ENCODE data around the gene RBFA.
"Not testable (repeated sequence)": the region's sequence is repeated elsewhere in the genome, so short reads cannot be mapped to it uniquely, and the experiment has no call there.

The RBFA gene

GRCh38 chr18:80009661-80010550 is 24.3 kb upstream of the RBFA start:
- in situ Hi-C loops (cut with HindIII; ENCODE audit: low sequenced_read_pairs) = no loop called here
- DNase-seq (ENCODE audit: low read depth, low spot score) = peak; percentile 96
- H3K4me3 ChIP-seq (ENCODE audit: low read depth, low read length) = no peak overlapping the region
- TF ChIP-seq CTCF (IDR thresholded peaks at IDR 0.05; ENCODE audit: low read depth, low read length) = no peak

DNA sequence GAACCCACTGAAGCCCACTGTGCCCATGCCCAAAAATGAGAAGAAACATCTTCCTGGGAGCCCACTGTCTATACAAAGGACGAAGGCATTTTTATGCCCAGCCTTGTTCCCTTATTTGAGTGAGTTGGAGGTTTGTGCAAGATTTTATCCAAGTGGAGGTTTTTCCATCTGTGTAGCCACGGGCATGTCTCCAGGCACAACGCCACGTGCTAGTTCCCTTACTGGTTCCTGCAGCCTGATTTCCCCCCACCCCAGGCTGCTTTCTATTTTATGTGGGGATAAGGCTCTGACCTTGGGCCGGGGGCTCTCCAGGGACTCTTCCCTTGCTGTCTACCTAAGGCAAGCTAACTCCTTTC is 23.7 kb upstream of the RBFA start:
- DNase-seq (ENCODE audit: low read depth, low spot score) = no peak
- in situ Hi-C loops (cut with HindIII; ENCODE audit: low sequenced_read_pairs) = no loop called here
- no peak overlapping the region for H3K4me3 ChIP-seq (ENCODE audit: low read depth, low read length)
- TF ChIP-seq CTCF (IDR thresholded peaks at IDR 0.05; ENCODE audit: low read depth, low read length) = no peak

GRCh38 chr18:80011496-80012137 is 22.6 kb upstream of the RBFA start:
- in situ Hi-C loops (cut with HindIII; ENCODE audit: low sequenced_read_pairs); H3K4me3 ChIP-seq (ENCODE audit: low read depth, low read length); DNase-seq (ENCODE audit: low read depth, low spot score): not testable (repeated sequence)

DNA sequence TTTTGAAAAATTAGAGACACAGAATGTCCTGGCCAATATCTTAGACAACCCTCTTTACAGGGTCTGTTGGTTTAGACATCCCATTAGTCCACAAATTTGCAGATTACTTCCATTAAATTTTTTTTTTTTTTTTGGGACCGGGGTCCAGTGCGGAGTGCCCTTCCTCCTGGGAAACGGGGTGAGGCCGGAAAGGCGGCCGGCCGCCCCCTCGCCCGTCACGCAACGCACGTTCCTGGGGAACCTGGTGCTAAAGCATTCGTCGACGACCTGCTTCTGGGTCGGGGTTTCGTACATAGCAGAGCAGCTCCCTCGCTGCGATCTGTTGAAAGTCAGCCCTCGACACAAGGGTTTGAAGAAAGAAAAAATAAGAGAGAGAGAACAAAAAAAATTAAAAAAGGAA is 21.5 kb upstream of the RBFA start:
- TF ChIP-seq CTCF (IDR thresholded peaks at IDR 0.05; ENCODE audit: low read depth, low read length) = no peak
- DNase-seq (ENCODE audit: low read depth, low spot score) = no peak
- in situ Hi-C loops (cut with HindIII; ENCODE audit: low sequenced_read_pairs) = no loop called here
- H3K4me3 ChIP-seq (ENCODE audit: low read depth, low read length) = no peak overlapping the region

- peak; percentile 41 for DNase-seq (ENCODE audit: low read depth, low spot score)
- in situ Hi-C loops (cut with HindIII; ENCODE audit: low sequenced_read_pairs) = no loop called here
- no peak overlapping the region for H3K4me3 ChIP-seq (ENCODE audit: low read depth, low read length)
- TF ChIP-seq CTCF (IDR thresholded peaks at IDR 0.05; ENCODE audit: low read depth, low read length) = no peak
Observed at GRCh38 chr18:80022613-80023012, 11.6 kb upstream of the RBFA start.

DNA sequence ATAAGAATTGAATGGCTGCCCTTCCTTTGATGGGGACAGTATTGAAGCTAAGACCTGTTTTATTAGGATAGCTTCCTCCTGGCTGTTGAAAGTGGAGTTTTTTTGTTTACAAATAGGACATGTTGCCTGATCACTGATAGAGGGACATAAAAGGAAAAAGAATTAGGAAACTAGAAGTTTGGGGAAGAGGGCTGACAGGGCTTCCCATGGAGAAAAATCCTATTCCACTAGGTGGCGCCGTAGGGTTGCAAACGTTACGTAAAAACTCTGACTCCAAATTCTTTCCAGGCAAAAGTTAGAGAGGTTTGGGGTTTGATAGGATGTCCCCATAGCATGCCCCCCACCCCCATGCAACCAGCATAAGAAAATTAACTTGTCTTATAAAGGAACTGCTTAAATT is 11.1 kb upstream of the RBFA start:
- DNase-seq (ENCODE audit: low read depth, low spot score) = no peak
- no peak overlapping the region for H3K4me3 ChIP-seq (ENCODE audit: low read depth, low read length)
- in situ Hi-C loops (cut with HindIII; ENCODE audit: low sequenced_read_pairs) = no loop called here
- peak; percentile 37 for TF ChIP-seq CTCF (IDR thresholded peaks at IDR 0.05; ENCODE audit: low read depth, low read length)

DNA sequence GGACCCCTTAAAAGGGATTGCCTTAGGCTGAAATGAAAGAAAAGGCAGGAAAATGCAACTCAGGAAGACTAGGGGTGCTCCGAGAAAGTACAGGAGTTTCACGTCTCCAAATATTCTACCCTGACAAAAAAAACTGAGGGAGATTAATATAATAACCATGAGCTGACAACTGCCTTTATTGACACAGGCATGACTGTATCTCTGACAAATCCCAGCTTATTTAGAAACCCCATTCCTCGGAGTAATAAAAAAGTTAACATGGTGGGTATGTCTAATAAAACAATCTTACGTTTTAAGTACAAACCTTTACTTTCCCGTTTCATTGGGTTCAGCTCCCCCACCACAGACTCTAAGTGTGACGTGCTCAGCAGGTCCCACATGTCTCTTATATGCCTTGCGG is 7.9 kb upstream of the RBFA start:
- in situ Hi-C loops (cut with HindIII; ENCODE audit: low sequenced_read_pairs) = no loop called here
- no peak for DNase-seq (ENCODE audit: low read depth, low spot score)
- no peak for TF ChIP-seq CTCF (IDR thresholded peaks at IDR 0.05; ENCODE audit: low read depth, low read length)
- no peak overlapping the region for H3K4me3 ChIP-seq (ENCODE audit: low read depth, low read length)

DNA sequence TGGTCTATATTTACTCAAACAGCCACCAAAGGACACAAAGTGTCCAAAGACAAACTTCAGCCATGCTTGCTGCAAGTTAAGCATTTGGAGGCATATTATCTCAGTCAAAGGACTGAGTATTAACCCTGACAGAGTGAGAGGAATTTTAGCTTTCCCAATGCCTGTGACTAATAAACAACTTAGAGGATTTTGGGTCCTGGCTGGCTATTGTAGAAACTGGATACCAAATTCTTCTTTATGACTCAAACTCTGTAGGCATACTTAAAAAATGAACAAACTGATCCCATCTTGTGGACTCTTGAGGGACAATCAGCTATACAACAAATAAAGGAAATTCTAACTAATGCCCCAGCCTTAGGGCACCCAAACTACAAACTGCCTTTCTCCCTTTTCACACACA is 6.5 kb upstream of the RBFA start:
- in situ Hi-C loops (cut with HindIII; ENCODE audit: low sequenced_read_pairs); H3K4me3 ChIP-seq (ENCODE audit: low read depth, low read length): not testable (repeated sequence)
- DNase-seq (ENCODE audit: low read depth, low spot score) = peak; percentile 20
